Adipose tissue (tissue), 3 donors: ENCODE data around the gene PNLIPRP1. TPM values are rescaled to one million over a fixed set of nuclear protein-coding genes. Genes with fewer than 3 reads are reported as not detected.

Experiments used
- H3K27ac ChIP-seq: one replicate; pipeline ENCODE4 v1.5.1; 2013; ENCODE audit warnings: low read depth, low read length
- WGBS, 3 donors: extraction: QIAGEN DNeasy Blood & Tissue Kit; methylation state at CpG; one replicate each; pipeline ENCODE4 v1.1.7; 2013; 5-methylcytosine and 5-hydroxymethylcytosine counted together
- polyA plus RNA-seq, 3 donors: library from polyadenylated mRNA; stranded (reverse); fragments of 200-250 nt; gene quantifications; one replicate each; pipeline ENCODE4 v1.2.3, GENCODE V29; 2013
- donor health status: healthy with polysubstance abuse.
- donor health status: Bipolar disorder and iron deficiency.
- donor health status: healthy.

The PNLIPRP1 gene
- polyA plus RNA-seq, 3 donors: 0.45 to 3,165 (median 1.2) TPM

DNA sequence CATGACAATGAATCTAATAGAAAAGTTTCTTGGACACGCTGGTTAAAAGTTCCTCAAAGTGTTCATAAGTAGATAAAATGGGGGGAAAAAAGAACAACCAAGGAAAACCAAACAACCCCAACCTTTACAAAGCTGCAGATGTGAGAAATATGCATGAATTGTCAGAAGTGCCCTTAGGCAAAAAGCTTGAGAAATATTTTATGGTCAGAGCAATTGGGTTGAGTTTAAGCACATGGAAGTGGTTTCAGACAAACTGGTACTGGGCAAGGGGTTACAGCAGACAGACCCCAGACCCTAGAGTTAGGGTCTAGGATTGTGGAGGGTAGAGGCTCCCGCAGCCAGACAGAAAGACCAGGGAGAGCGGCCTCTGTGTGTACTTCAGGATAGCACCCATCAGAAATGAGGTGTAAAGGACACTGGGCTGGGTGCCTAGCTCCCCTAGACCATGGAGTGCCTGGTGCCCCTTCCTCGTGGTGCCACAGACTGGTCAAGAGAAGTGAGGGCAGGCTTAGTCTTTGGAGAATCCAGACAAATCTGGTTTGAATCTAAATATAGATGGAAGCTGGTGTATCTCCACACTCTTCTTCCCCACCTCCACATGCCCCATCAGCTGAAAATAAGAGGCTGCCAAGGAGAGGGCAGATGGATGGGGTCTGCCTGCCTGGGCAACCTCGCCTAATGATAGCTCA lies 67.2 kb downstream of the PNLIPRP1 start:
- 50 to 96% (median 88%) methylated on average over 5 of the region's 5 CpGs for WGBS, 3 donors
- H3K27ac ChIP-seq: no peak overlapping the region

Other genes starting within 250 kb of the PNLIPRP1 start
- gene PNLIPRP3, start 163.1 kb upstream of the PNLIPRP1 start, polyA plus RNA-seq: under 1 TPM in 2 of 3 donors, not detected in 1; 0.05 to 0.06 TPM
- 1,000 to 10,000 TPM in 1 of 3 donors, 1 to 10 TPM in 2; 1.4 to 2,301 (median 3.7) TPM for gene PNLIP, start 45.0 kb upstream of the PNLIPRP1 start, polyA plus RNA-seq
- gene PNLIPRP2, start 30.0 kb downstream of the PNLIPRP1 start, polyA plus RNA-seq: 1,000 to 10,000 TPM in 1 of 3 donors, under 1 TPM in 1, not detected in 1; 0.91 to 2,287 TPM
- gene HSPA12A, start 151.6 kb downstream of the PNLIPRP1 start, polyA plus RNA-seq: 10 to 100 TPM in 2 of 3 donors, 1 to 10 TPM in 1; 4.8 to 30.8 (median 10.5) TPM